ENCODE measurements around the gene WNT9A. TPM values are rescaled to one million over a fixed set of nuclear protein-coding genes. Genes with fewer than 3 reads are reported as not detected.

The WNT9A gene
- total and polyA plus RNA-seq, 2 of the 4 experiments (the other 2 are of a cell fraction) = 0.18 to 0.36 TPM

GRCh38 chr1:227958617-227959324 is 11.0 kb upstream of the WNT9A start:
- no peaks in the 10 kb centered on the region for H3K9me3 ChIP-seq (ENCODE audit: control insufficient read depth, insufficient read depth, low read length)

More at GRCh38 chr1:227958617-227959324, 11.0 kb upstream of the WNT9A start:
- Histone ChIP-seq H3K4ac (ENCODE audit: low read depth, low read length) (no peak overlapping the region), H3K27me3 (ENCODE audit: control insufficient read depth, insufficient read depth, low read length) (peaks cover 4% of the 10 kb centered on the region; the same call in 1 of the 2 replicates), H4K91ac (ENCODE audit: insufficient read depth, low read depth, low read length) (no peak overlapping the region), H2BK120ac (ENCODE audit: low read depth, low read length) (no peak overlapping the region), H3K4me1 (ENCODE audit: control insufficient read depth, insufficient read depth, low read length) (peaks cover 2% of the 10 kb centered on the region; the same call in 1 of the 2 replicates), H3K4me2 (ENCODE audit: low read depth, low read length) (no peak overlapping the region), H4K8ac (ENCODE audit: low read depth in 2 of 2, low read length in 2 of 2) (no peak overlapping the region), H3K27ac (ENCODE audit: insufficient read depth, low read length) (no peak overlapping the region), H3K56ac (ENCODE audit: extremely low read depth, insufficient read depth, low read length) (no peak overlapping the region), H2AFZ (replicated peaks; ENCODE audit: low read length, poor library complexity) (no peak overlapping the region), H2BK5ac (ENCODE audit: low read depth, low read length, poor library complexity, severe bottlenecking) (no peak overlapping the region), H2AK5ac (ENCODE audit: low read depth, low read length) (no peak overlapping the region), H3K4me3 (ENCODE audit: insufficient read depth, low read depth, low read length) (no peak overlapping the region), H2BK20ac (ENCODE audit: low read depth, low read length) (no peak overlapping the region), H4K20me1 (ENCODE audit: insufficient read depth, low read length) (no peaks in the 10 kb centered on the region), H2AK9ac (replicated peaks; ENCODE audit: low read depth, low read length, poor library complexity) (no peak overlapping the region), H3K23ac (ENCODE audit: low read depth, low read length) (no peak overlapping the region), H2BK15ac (ENCODE audit: low read depth, low read length) (no peak overlapping the region), H3K79me1 (ENCODE audit: low read depth in 1 of 2, low read length in 2 of 2) (no peaks in the 10 kb centered on the region), H3K9me1 (ENCODE audit: insufficient read depth, low read length) (no peaks in the 10 kb centered on the region), H3K36me3 (ENCODE audit: control insufficient read depth, insufficient read depth, low read length) (no peaks in the 10 kb centered on the region), H3K18ac (ENCODE audit: low read depth, low read length) (no peak overlapping the region), H3K9ac (ENCODE audit: low read depth, low read length) (no peak overlapping the region), H4K5ac (ENCODE audit: low read depth, low read length) (no peak overlapping the region), H3K14ac (replicated peaks; ENCODE audit: low read depth, low read length) (no peak overlapping the region)
- 40% methylated on average over 1 of the region's 2 CpGs; no CpG with 5 or more reads in 1 of the 2 experiments for WGBS, 2 experiments (ENCODE audit: extremely low coverage in 2 of 2, insufficient read length in 1 of 2)
- CTCF ChIA-PET = no interaction called here
- TF ChIP-seq CHD1 (IDR thresholded peaks at IDR 0.05; ENCODE audit: low read depth, low read length) (no peak), POLR2A (IDR thresholded peaks at IDR 0.05; ENCODE audit: low read depth, low read length) (no peak), CTCF (conservative IDR thresholded peaks at IDR 0.05; ENCODE audit: low read depth, low read length) (no peak), BHLHE40 (IDR thresholded peaks at IDR 0.05; ENCODE audit: low read depth, low read length) (no peak), MAZ (IDR thresholded peaks at IDR 0.05; ENCODE audit: borderline replicate concordance, low read depth, low read length) (no peak), SMC3 (IDR thresholded peaks at IDR 0.05; ENCODE audit: low read depth, low read length) (no peak), ELK1 (IDR thresholded peaks at IDR 0.05; ENCODE audit: borderline replicate concordance, low read depth, low read length) (no peak), CEBPB (IDR thresholded peaks at IDR 0.05; ENCODE audit: low read depth, low read length) (no peak), MAFK (IDR thresholded peaks at IDR 0.05; ENCODE audit: low read depth, low read length) (no peak), RCOR1 (IDR thresholded peaks at IDR 0.05; ENCODE audit: insufficient replicate concordance, low read length) (no peak), FOS (IDR thresholded peaks at IDR 0.05; ENCODE audit: low read depth, low read length) (no peak), MXI1 (IDR thresholded peaks at IDR 0.05; ENCODE audit: borderline replicate concordance, low read depth, low read length) (no peak), RAD21 (IDR thresholded peaks at IDR 0.05; ENCODE audit: low read length) (no peak), RFX5 (IDR thresholded peaks at IDR 0.05; ENCODE audit: low read depth, low read length) (no peak), NFE2L2 (IDR thresholded peaks at IDR 0.05; ENCODE audit: low read depth, low read length) (no peak)
- TF ChIP-seq, protein P1, sequence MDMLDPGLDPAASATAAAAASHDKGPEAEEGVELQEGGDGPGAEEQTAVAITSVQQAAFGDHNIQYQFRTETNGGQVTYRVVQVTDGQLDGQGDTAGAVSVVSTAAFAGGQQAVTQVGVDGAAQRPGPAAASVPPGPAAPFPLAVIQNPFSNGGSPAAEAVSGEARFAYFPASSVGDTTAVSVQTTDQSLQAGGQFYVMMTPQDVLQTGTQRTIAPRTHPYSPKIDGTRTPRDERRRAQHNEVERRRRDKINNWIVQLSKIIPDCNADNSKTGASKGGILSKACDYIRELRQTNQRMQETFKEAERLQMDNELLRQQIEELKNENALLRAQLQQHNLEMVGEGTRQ (IDR thresholded peaks at IDR 0.05; ENCODE audit: low read depth, low read length) = no peak
- DNase-seq (no peak), ATAC-seq (ENCODE audit: low read depth) (no peak)
- in situ Hi-C loops (cut with MboI; ENCODE audit: low sequenced_read_pairs) = no loop called here
- dilution Hi-C loops (cut with HindIII; ENCODE audit: low sequenced_read_pairs, unreplicated experiment) = no loop called here
- intact Hi-C loops (cut with micrococcal nuclease) = no loop called here
- BruUV-seq (replicated peaks) = no TSS peak
- POLR2A ChIA-PET (ENCODE audit: unreplicated experiment) = no interaction called here
